HK-2 (cell line): ENCODE results near the gene NEDD9.

Experiments used
- DNase-seq: peaks from one replicate; pipeline ENCODE4 v3.0.0-alpha.2; 2018; ENCODE audit not compliant: unreplicated experiment

Gene NEDD9

DNA sequence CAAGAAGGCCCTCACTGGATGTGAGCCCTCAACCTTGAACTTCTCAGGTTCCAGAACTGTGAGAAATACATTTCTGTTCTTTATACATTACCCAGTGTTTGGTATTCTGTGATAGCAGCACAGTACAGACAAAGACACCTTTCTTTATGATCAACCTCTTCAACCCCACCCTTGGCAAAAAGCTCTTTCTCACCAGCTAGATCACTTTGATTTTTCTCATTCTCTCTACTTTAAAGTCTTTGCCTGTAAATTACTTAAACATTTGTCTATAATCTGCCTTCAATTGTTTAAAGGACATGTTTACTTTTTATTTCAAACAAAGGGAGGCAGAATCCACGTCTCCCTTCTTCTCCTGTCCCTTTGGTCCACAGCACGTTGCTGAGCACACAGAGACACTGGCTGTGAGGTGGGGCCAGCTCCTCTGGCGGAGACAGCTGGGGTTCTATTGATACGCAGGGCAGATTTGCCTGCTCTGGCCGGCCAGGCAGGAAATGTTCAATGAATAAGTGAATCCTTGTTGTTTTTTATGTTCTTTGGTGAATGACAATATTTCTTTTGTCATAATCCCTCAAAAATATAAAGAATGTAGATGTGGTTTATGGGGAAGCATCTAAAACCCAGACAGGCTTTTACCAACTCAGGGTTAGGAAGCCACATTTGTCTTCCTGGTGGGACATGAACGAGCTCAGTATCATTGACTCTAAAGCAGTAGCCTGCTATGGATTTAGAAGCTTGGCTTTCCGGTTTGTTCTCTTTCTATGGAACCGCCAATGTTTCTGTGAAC lies 52.9 kb downstream of the NEDD9 start:
- DNase-seq: no peak

- DNase-seq: no peak
These were observed 53.4 kb downstream of the NEDD9 start for GRCh38 chr6:11179088-11179418.

DNA sequence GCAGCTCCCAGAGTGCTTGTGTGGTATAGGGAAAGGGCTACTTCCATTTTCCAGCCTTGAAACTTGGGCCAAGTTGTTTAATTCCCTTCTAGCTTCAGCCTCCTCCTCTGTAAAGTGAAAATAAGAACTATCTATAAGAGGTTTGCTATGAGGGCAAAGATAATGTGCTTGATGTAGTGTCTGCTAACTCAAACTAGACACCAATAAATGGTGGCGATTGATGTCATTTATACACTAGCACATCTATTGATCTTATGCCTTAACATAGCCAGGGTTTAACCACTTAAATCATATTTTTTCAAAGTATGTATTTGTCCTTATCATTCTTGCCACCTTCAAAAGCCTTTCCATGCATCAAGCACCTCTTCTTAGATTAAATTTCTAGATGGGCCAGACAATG lies 55.2 kb downstream of the NEDD9 start:
- DNase-seq: no peak

DNA sequence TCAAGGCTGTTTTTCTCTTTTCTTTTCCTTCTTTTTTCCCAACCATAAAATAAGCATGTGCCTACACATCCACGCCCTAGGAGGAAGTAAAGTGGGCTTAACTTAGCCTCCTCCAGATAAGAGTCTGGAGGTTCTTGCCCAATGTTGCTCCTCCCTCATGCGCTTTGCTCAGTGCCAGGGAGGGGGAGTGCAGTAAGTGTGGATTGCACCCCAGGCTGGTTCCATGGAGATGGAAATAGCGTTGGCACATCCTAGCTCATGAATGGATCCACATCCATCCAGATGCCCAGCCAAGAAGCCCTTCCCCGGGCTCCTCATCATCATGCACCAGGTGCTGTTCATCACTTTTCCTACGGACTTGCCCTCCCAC lies 58.2 kb downstream of the NEDD9 start:
- no peak for DNase-seq

GRCh38 chr6:11172501-11173327 lies 59.8 kb downstream of the NEDD9 start:
- peak; percentile 51 for DNase-seq

- no peak for DNase-seq
These were observed 60.5 kb downstream of the NEDD9 start for GRCh38 chr6:11171952-11172351.

GRCh38 chr6:11168091-11168635 lies 64.3 kb downstream of the NEDD9 start:
- DNase-seq: no peak

- DNase-seq: no peak
These were observed 65.5 kb downstream of the NEDD9 start for GRCh38 chr6:11166948-11167347.

DNA sequence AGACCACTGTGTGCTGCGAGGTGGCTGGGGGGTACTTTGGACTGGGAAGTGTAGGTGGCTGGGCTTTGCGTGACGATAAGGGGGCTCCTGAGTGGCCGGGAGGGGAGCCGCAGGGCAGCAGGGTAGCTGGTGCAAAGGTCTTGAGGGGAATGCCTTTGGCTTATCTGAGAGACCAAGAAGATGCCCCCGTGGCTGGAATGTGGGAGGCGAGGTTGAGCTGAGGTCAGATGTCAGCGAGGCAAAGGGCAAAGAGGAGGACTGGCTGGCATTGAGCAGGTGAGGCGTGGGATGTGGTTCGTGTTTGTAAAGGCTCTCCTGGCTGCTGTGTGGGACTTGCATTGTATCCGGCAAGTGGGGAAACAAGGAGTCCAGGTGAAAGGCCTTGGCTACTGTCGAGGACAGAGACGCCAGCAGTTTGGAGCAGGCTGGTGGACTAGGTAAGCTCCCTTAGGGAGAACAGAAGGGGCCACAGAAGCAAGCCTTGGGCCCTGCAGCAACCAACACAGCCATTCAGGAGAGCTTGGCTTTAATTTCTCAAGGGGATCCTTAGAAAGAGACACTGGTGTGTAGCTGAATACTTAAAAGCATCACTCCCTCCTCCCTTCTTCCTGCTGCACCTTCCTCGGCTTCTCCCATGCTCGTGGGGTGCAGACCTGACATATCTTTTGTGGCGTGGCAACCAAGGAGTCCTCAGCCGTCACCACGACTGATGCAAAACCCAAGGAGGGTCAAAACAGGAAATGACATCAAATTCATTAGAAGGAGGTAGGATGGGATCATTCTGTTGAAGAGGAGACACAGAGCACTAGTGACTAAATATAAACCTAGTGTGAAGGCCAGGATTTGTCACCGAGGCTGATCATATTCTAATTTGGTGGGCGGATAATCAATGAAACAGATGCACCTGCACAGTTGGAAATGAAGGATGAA lies 67.5 kb downstream of the NEDD9 start:
- no peak for DNase-seq

DNA sequence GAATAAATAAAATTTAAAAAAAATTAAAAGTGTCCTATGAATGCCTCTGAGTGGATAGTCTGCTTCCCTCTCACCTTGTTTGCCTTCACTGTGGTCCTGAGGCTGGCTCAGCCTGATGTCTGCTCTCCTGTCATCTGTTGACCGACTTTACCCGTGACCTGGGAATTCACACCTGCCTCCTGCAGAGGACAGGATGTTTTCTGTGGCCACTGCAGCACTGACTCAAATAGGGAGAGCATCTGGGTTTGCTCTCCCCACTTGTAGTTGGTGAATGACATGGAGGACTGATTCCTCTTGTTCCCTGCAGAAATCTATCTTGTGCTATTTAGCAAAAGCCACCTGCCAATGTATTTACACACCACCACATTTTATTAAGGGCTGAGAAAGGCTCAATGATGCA lies 68.5 kb downstream of the NEDD9 start:
- DNase-seq: no peak

DNA sequence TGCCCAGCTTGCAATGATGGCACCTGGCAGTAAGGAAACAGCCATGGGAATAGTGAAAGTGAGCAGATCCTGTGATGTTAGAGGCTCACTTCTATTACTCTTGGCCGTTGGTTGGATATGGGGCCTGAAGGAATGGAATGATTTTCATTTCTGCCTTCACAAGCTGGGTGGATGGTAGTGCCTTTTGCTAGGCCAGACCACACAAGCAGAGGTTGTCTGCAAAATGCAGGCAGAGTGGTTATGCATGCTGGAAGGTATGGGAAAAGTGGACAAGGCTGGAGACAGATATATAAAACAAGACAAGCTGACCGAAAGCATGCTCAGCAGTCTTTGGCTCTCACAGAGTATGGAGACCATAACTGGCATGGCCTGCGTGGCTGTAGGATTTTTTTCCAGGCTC lies 70.2 kb downstream of the NEDD9 start:
- DNase-seq: no peak

GRCh38 chr6:11161031-11161956 lies 71.2 kb downstream of the NEDD9 start:
- no peak for DNase-seq

DNA sequence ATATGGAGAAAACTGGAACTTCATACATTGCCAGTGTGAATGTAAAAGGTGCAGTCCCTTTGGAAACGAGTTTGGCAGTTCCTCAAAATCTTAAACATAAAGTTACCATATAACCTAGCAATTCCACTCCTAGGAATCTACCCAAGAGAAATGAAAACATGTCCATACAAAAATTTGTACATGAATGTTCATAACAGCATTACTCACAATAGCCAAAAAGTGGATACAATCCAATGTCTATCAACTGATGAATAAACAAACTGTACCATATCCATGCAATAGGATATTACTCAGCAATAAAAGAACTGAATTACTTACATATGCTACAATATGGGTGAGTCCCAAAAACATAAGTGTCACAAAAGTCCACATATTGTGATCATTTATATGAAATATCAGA lies 72.3 kb downstream of the NEDD9 start:
- no peak for DNase-seq

DNA sequence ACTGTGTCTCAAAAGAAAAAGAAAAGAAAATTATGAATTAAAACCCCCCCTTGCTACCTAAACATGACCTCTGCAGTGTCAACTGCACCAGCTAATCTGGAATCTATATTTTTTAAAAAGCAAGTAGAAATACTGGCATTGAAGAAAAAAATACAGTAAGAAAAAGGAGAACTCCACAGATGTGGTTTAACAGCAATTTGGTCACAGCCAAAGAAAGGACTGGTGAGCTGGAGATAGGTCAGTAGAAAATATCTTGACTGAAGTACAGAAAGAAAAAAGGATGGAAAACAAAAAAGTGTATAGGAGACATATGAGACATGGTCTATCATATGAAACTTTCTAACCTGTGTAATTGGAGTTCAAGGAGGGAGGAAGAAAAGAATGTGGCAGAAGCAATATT lies 76.9 kb downstream of the NEDD9 start:
- no peak for DNase-seq

- no peak for DNase-seq
These were observed 79.0 kb downstream of the NEDD9 start for GRCh38 chr6:11153447-11153846.

- DNase-seq: no peak
These were observed 79.9 kb downstream of the NEDD9 start for GRCh38 chr6:11152581-11152980.

- no peak for DNase-seq
These were observed 81.0 kb downstream of the NEDD9 start for GRCh38 chr6:11151488-11151887.

DNA sequence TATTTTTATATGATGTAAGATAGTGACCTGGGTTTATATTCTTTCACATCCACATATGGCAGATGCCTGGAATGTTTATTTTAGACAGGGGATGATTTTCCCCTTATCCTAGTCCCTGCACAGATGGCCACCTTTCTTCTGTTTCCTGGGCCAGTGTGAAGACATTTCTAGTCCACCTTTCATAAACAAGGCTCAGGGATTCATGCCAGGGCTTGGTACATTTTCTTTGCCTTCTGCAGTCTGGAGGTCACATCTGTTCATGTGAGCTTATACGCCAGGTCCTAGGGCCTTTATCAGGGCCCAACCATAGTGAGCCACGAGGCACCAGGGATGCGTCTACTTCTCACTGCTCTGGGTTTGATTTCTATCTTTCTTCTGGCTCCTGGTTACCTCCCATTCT lies 82.9 kb downstream of the NEDD9 start:
- DNase-seq: no peak

DNA sequence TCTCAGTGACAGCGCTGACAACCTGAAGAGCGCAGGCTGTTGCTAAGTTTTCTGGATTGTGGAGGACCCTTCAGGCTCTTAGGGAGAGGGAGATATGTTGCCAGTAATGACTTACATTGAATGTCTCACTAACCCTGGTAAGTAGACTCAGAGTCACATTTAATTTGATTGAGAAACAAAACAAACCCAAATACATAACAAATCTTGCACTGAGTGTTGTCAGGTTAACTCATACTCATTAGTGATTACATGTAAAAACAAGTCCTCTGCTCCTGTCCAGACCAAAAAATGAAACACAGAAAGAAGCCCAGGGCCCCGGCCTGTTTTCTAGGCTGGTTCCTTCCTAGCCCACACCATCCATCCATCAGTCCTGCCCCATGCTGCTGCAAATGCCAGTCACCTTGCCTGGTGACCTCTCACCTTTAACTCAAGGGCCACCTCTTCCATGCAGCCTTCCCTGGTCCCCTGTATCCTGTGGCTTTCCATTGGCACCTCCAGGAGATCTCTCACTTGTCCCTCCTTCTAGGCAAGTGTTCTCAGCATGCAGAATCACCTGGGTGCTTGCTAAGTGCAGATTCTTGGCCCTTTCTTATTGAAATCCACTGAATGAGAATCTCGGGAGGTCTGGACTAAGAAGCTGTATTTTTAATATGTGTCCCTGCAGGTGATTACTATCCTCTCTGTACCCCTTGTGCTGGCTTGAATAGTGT lies 86.2 kb downstream of the NEDD9 start:
- DNase-seq: no peak

DNA sequence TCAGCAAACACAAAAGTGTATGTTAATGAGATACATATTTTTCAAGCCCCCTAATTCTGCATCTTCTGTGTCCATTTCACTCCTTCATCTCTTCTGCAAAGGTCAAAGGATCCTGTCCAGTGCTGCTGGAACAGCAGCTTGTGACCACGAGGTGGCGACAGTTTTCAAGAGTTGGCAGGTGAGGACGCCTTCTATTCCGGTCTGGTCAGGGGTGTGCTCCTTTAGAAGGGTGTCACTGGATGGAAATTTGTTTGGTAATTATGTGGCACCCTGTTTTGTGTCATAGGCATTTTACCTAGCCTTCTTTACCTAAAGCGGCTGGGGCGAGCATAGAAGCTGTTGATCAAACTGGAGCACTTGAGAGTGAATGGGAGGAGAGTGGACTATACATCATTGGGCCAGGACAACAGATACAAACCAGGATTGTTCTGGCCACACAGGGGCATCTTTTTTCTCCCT lies 88.0 kb downstream of the NEDD9 start:
- peak; percentile 71 for DNase-seq
